ENCODE results near the gene KRT86.

Gene KRT86

GRCh38 chr12:52234223-52234810 lies 40.1 kb upstream of the KRT86 start:
- no peak overlapping the region for H3K4me3 ChIP-seq (ENCODE audit: low read depth, low read length)
- no peak for DNase-seq (ENCODE audit: low read depth)
- no peak for TF ChIP-seq CTCF (conservative IDR thresholded peaks at IDR 0.05; ENCODE audit: low read depth, low read length)

- no peak for TF ChIP-seq CTCF (conservative IDR thresholded peaks at IDR 0.05; ENCODE audit: low read depth, low read length)
- no peak overlapping the region for H3K4me3 ChIP-seq (ENCODE audit: low read depth, low read length)
- no peak for DNase-seq (ENCODE audit: low read depth)
These were observed 39.3 kb upstream of the KRT86 start for GRCh38 chr12:52235001-52235764.

- no peak overlapping the region for H3K4me3 ChIP-seq (ENCODE audit: low read depth, low read length)
- DNase-seq (ENCODE audit: low read depth): no peak
- no peak for TF ChIP-seq CTCF (conservative IDR thresholded peaks at IDR 0.05; ENCODE audit: low read depth, low read length)
These were observed 38.6 kb upstream of the KRT86 start for GRCh38 chr12:52235822-52236361.

GRCh38 chr12:52236386-52237050 lies 37.9 kb upstream of the KRT86 start:
- TF ChIP-seq CTCF (conservative IDR thresholded peaks at IDR 0.05; ENCODE audit: low read depth, low read length): no peak
- no peak overlapping the region for H3K4me3 ChIP-seq (ENCODE audit: low read depth, low read length)
- no peak for DNase-seq (ENCODE audit: low read depth)

GRCh38 chr12:52238207-52238840 lies 36.1 kb upstream of the KRT86 start:
- no peak overlapping the region for H3K4me3 ChIP-seq (ENCODE audit: low read depth, low read length)
- no peak for TF ChIP-seq CTCF (conservative IDR thresholded peaks at IDR 0.05; ENCODE audit: low read depth, low read length)
- peak; percentile 90 for DNase-seq (ENCODE audit: low read depth)

GRCh38 chr12:52238916-52239646 lies 35.4 kb upstream of the KRT86 start:
- no peak for DNase-seq (ENCODE audit: low read depth)
- no peak for TF ChIP-seq CTCF (conservative IDR thresholded peaks at IDR 0.05; ENCODE audit: low read depth, low read length)
- H3K4me3 ChIP-seq (ENCODE audit: low read depth, low read length): no peak overlapping the region

Data from choroid plexus epithelial cell (primary cell).